Mesenchymal stem cell (in vitro differentiated cells and primary cell): ENCODE data around the gene DTX1.
A peak's percentile ranks its signal among the peaks of the same experiment; 100 is the strongest.

ENCODE experiments used
- DNase-seq: peaks from one replicate; pipeline ENCODE4 v3.0.0-alpha.2; 2013
- H2AFZ ChIP-seq: one replicate; pipeline ENCODE4 v1.6.1; 2013; ENCODE audit warnings: low read depth, mild to moderate bottlenecking, control low read depth, inconsistent platforms, low read length, moderate library complexity
- H2AK5ac ChIP-seq: 2 replicates; pipeline ENCODE4 v1.6.1; 2013; ENCODE audit warnings: low read length, moderate library complexity, mild to moderate bottlenecking, inconsistent platforms; ENCODE audit not compliant: severe bottlenecking
- H2BK120ac ChIP-seq: one replicate; pipeline ENCODE4 v1.6.1; 2013; ENCODE audit warnings: low read depth, mild to moderate bottlenecking, inconsistent platforms, low read length, moderate library complexity
- H2BK12ac ChIP-seq, 2 experiments: one replicate each; pipeline ENCODE4 v1.6.1; 2013; ENCODE audit warnings: inconsistent platforms in 2 of 2, low read length in 2 of 2, mild to moderate bottlenecking in 2 of 2, moderate library complexity in 2 of 2, control low read depth in 1 of 2
- H2BK15ac ChIP-seq: one replicate; pipeline ENCODE4 v1.6.1; 2013; ENCODE audit warnings: mild to moderate bottlenecking, low read depth, inconsistent platforms; ENCODE audit not compliant: poor library complexity, severe bottlenecking
- H2BK5ac ChIP-seq: 2 replicates; pipeline ENCODE4 v1.6.1; 2013; ENCODE audit warnings: low read depth, mild to moderate bottlenecking, low read length, control low read depth, inconsistent platforms; ENCODE audit not compliant: poor library complexity, severe bottlenecking
- H3K14ac ChIP-seq, 2 experiments: one replicate each; pipeline ENCODE4 v1.6.1; 2013; ENCODE audit warnings: inconsistent platforms in 2 of 2, low read length in 2 of 2, control low read depth in 1 of 2, mild to moderate bottlenecking in 1 of 2, moderate library complexity in 1 of 2
- H3K18ac ChIP-seq, 2 experiments: one replicate each; pipeline ENCODE4 v1.6.1; 2013; ENCODE audit warnings: inconsistent platforms in 2 of 2, low read length in 2 of 2, control low read depth in 1 of 2, low read depth in 1 of 2, mild to moderate bottlenecking in 1 of 2
- H3K23ac ChIP-seq, 2 experiments: one replicate each; pipeline ENCODE4 v1.6.1; 2013; ENCODE audit warnings: inconsistent platforms in 2 of 2, low read length in 2 of 2, mild to moderate bottlenecking in 2 of 2, moderate library complexity in 2 of 2, control low read depth in 1 of 2
- H3K27ac ChIP-seq: 2 replicates; pipeline ENCODE4 v1.5.1; 2013; ENCODE audit warnings: mild to moderate bottlenecking, moderate library complexity, low read length, control low read depth, inconsistent platforms; ENCODE audit not compliant: poor library complexity, severe bottlenecking
- H3K27me3 ChIP-seq, 2 experiments: 2 replicates each; pipeline versions ENCODE4 v1.6.1 to v1.7.0; 2013; ENCODE audit warnings: low read length in 2 of 2, mild to moderate bottlenecking in 2 of 2, moderate library complexity in 2 of 2, control low read depth in 1 of 2, inconsistent platforms in 1 of 2; ENCODE audit not compliant: control insufficient read depth in 1 of 2, insufficient read depth in 1 of 2
- H3K36me3 ChIP-seq, 2 experiments: 2 replicates each; pipeline versions ENCODE4 v1.6.1 to v1.7.0; 2013; ENCODE audit warnings: low read length in 2 of 2, control low read depth in 1 of 2, inconsistent platforms in 1 of 2, low read depth in 1 of 2, mild to moderate bottlenecking in 1 of 2; ENCODE audit not compliant: insufficient read depth in 2 of 2, control insufficient read depth in 1 of 2
- H3K4ac ChIP-seq, 2 experiments: one replicate each; pipeline ENCODE4 v1.6.1; 2013; ENCODE audit warnings: inconsistent platforms in 2 of 2, low read length in 2 of 2, mild to moderate bottlenecking in 2 of 2, moderate library complexity in 2 of 2, control low read depth in 1 of 2, low read depth in 1 of 2
- H3K4me1 ChIP-seq: 2 replicates; pipeline ENCODE4 v1.6.1; 2013; ENCODE audit warnings: low read depth, low read length, control low read depth; ENCODE audit not compliant: control insufficient read depth, insufficient read depth
- H3K4me2 ChIP-seq: 2 replicates; pipeline ENCODE4 v1.6.1; 2013; ENCODE audit warnings: low read length, mild to moderate bottlenecking, inconsistent platforms; ENCODE audit not compliant: poor library complexity, severe bottlenecking
- H3K4me3 ChIP-seq, 2 experiments: 2 replicates each; pipeline versions ENCODE4 v1.5.1 to v1.7.0; 2013; ENCODE audit warnings: low read length in 2 of 2, mild to moderate bottlenecking in 2 of 2, control low read depth in 1 of 2, low read depth in 1 of 2; ENCODE audit not compliant: insufficient read depth in 1 of 2
- H3K79me1 ChIP-seq: replicated peaks from 2 replicates; pipeline ENCODE4 v1.6.1; 2013; ENCODE audit warnings: mild to moderate bottlenecking, control low read depth, low read length, inconsistent platforms; ENCODE audit not compliant: poor library complexity, severe bottlenecking
- H3K9ac ChIP-seq: 2 replicates; pipeline ENCODE4 v1.7.0; 2013; ENCODE audit warnings: mild to moderate bottlenecking, low read length, moderate library complexity
- H3K9me3 ChIP-seq: 2 replicates; pipeline ENCODE4 v1.7.0; 2013; ENCODE audit warnings: mild to moderate bottlenecking, low read length; ENCODE audit not compliant: control insufficient read depth
- H4K8ac ChIP-seq: one replicate; pipeline ENCODE4 v1.6.1; 2013; ENCODE audit warnings: inconsistent platforms, mild to moderate bottlenecking, low read length, moderate library complexity
- H4K91ac ChIP-seq: one replicate; pipeline ENCODE4 v1.6.1; 2013; ENCODE audit warnings: mild to moderate bottlenecking, low read length, inconsistent platforms
- WGBS: methylation state at CpG from one replicate; pipeline ENCODE4 v1.1.7; 2013; ENCODE audit warnings: mixed read lengths; 5-methylcytosine and 5-hydroxymethylcytosine counted together

Gene DTX1

GRCh38 chr12:113086249-113087164, 30.0 kb downstream of the DTX1 start:
- Histone ChIP-seq H2AK5ac (no peak overlapping the region), H3K4me1 (peaks cover 9% of the 10 kb centered on the region), H4K91ac (no peak overlapping the region), H3K4me3 (no peak overlapping the region), H3K4me2 (no peak overlapping the region), H2BK12ac (no peak overlapping the region), H4K8ac (no peak overlapping the region), H2AFZ (no peak overlapping the region), H2BK15ac (no peak overlapping the region), H3K27ac (no peak overlapping the region), H3K79me1 (no peaks in the 10 kb centered on the region), H3K36me3 (no peaks in the 10 kb centered on the region), H3K9ac (no peak overlapping the region), H3K4ac (no peak overlapping the region), H3K9me3 (no peaks in the 10 kb centered on the region), H3K14ac (no peak overlapping the region), H3K27me3 (peaks cover 55 to 80% of the 10 kb centered on the region in 2 experiments), H2BK5ac (no peak overlapping the region), H2BK120ac (no peak overlapping the region), H3K18ac (no peak overlapping the region), H3K23ac (no peak overlapping the region)
- WGBS: 28% methylated on average over 16 of the region's 17 CpGs
- no peak for DNase-seq

- 78% methylated on average over 4 of the region's 5 CpGs for WGBS
- Histone ChIP-seq H3K79me1 (no peaks in the 10 kb centered on the region), H2BK15ac (no peak overlapping the region), H2BK12ac (no peak overlapping the region), H2BK120ac (no peak overlapping the region), H2AFZ (no peak overlapping the region), H3K36me3 (no peaks in the 10 kb centered on the region), H3K27me3 (peaks cover 55 to 80% of the 10 kb centered on the region in 2 experiments), H3K9ac (no peak overlapping the region), H3K9me3 (no peaks in the 10 kb centered on the region), H3K4ac (no peak overlapping the region), H3K18ac (no peak overlapping the region), H3K4me1 (peaks cover 9% of the 10 kb centered on the region), H3K14ac (no peak overlapping the region), H3K27ac (no peak overlapping the region), H3K23ac (peak overlapping the region in 1 of 2 experiments; percentile 25), H3K4me2 (no peak overlapping the region), H2AK5ac (no peak overlapping the region), H4K91ac (no peak overlapping the region), H2BK5ac (no peak overlapping the region), H4K8ac (no peak overlapping the region), H3K4me3 (no peak overlapping the region)
- no peak for DNase-seq
Measured at GRCh38 chr12:113087193-113087592, 30.7 kb downstream of the DTX1 start.

- Histone ChIP-seq H3K9me3 (no peaks in the 10 kb centered on the region), H3K9ac (no peak overlapping the region), H4K91ac (no peak overlapping the region), H2BK15ac (no peak overlapping the region), H3K27me3 (peaks cover 56 to 80% of the 10 kb centered on the region in 2 experiments), H3K79me1 (no peaks in the 10 kb centered on the region), H3K4me1 (peaks cover 9% of the 10 kb centered on the region), H2AFZ (no peak overlapping the region), H3K36me3 (no peaks in the 10 kb centered on the region), H4K8ac (no peak overlapping the region), H3K4ac (no peak overlapping the region), H3K4me3 (no peak overlapping the region), H3K18ac (no peak overlapping the region), H2BK5ac (no peak overlapping the region), H2AK5ac (no peak overlapping the region), H3K27ac (no peak overlapping the region), H2BK12ac (no peak overlapping the region), H3K4me2 (no peak overlapping the region), H2BK120ac (no peak overlapping the region), H3K14ac (no peak overlapping the region), H3K23ac (no peak overlapping the region)
- 96% methylated on average over 3 of the region's 3 CpGs for WGBS
- no peak for DNase-seq
Measured at GRCh38 chr12:113088037-113088436, 31.5 kb downstream of the DTX1 start.

GRCh38 chr12:113088971-113089756, 32.6 kb downstream of the DTX1 start:
- Histone ChIP-seq H3K23ac (no peak overlapping the region), H3K14ac (no peak overlapping the region), H3K9ac (no peak overlapping the region), H2BK120ac (no peak overlapping the region), H4K8ac (no peak overlapping the region), H3K27ac (no peak overlapping the region), H2BK12ac (no peak overlapping the region), H3K36me3 (no peaks in the 10 kb centered on the region), H2BK5ac (no peak overlapping the region), H3K27me3 (peaks cover 54 to 80% of the 10 kb centered on the region in 2 experiments), H2AK5ac (no peak overlapping the region), H3K9me3 (no peaks in the 10 kb centered on the region), H3K79me1 (no peaks in the 10 kb centered on the region), H3K4me1 (peaks cover 9% of the 10 kb centered on the region), H2AFZ (no peak overlapping the region), H4K91ac (no peak overlapping the region), H3K18ac (no peak overlapping the region), H2BK15ac (no peak overlapping the region), H3K4ac (no peak overlapping the region), H3K4me3 (no peak overlapping the region), H3K4me2 (no peak overlapping the region)
- WGBS: 70% methylated on average over 13 of the region's 13 CpGs
- DNase-seq: no peak
